GM12878 (cell line): Measurements from ENCODE around the gene KIRREL2. TPM values are rescaled to one million over a fixed set of nuclear protein-coding genes. Genes with fewer than 3 reads are reported as not detected.

Experiments used
- ATAC-seq: fragments of 200-7000 bp; cut with Tn5 transposase; 3 replicates; pipeline ENCODE4 v1.9.1; 2020; ENCODE audit warnings: mild to moderate bottlenecking, moderate library complexity
- BruUV-seq: library from RNA; stranded (reverse); fragments of 400-500 nt; replicated peaks from 2 replicates; lab custom pipeline; 2021; lab: Mats Ljungman, UMichigan
- CTCF ChIA-PET: fragments of 300-600 bp; sonication (Branson Sonifier 250); formaldehyde crosslinking; extraction: SDS; loops from one replicate; lab custom pipeline; 2021; ENCODE audit warnings: inconsistent platforms; lab: Yijun Ruan, JAX
- POLR2A ChIA-PET: fragments of 350-600 bp; formaldehyde crosslinking; extraction: SDS; loops from one replicate; lab custom pipeline; 2021; ENCODE audit warnings: inconsistent platforms; lab: Charles Lee
- RAD21 ChIA-PET: fragments of 300-600 bp; sonication (Branson Sonifier 250); formaldehyde crosslinking; loops from one replicate; lab custom pipeline; 2023; ENCODE audit warnings: antibody characterized with exemption; ENCODE audit not compliant: unreplicated experiment; lab: Charles Lee
- SMC1A ChIA-PET: fragments of 300-600 bp; sonication (Branson Sonifier 250); formaldehyde crosslinking; loops from one replicate; lab custom pipeline; 2023; ENCODE audit not compliant: unreplicated experiment, uncharacterized antibody; lab: Charles Lee
- DNase-seq: peaks from one replicate; pipeline ENCODE4 v3.0.0-alpha.2; 2011; ENCODE audit warnings: low read depth, low spot score
- FAIRE-seq: peaks from 3 replicates; lab custom pipeline; 2011; peaks lifted over from hg19 to GRCh38; lab: Jason Lieb, UNC
- H2AFZ ChIP-seq: 2 replicates; pipeline ENCODE4 v1.6.0; 2011; ENCODE audit warnings: low read depth, low read length, control low read depth; ENCODE audit not compliant: control insufficient read depth
- H3K27ac ChIP-seq: 2 replicates; pipeline ENCODE4 v1.5.1; 2011; ENCODE audit warnings: control low read depth; ENCODE audit not compliant: control insufficient read depth, insufficient read depth
- H3K27me3 ChIP-seq, 2 experiments: replicated peaks in 1 of 2; 2 replicates each; pipeline versions ENCODE4 v1.6.0 to v1.6.1; 2011; ENCODE audit warnings: low read length in 1 of 2; ENCODE audit not compliant: control insufficient read depth in 2 of 2, insufficient read depth in 2 of 2
- H3K36me3 ChIP-seq, 2 experiments: 2 replicates each; pipeline ENCODE4 v1.5.1; 2011; ENCODE audit warnings: low read length in 1 of 2; ENCODE audit not compliant: control insufficient read depth in 2 of 2, insufficient read depth in 2 of 2
- H3K4me1 ChIP-seq: 2 replicates; pipeline ENCODE4 v1.6.1; 2011; ENCODE audit warnings: mild to moderate bottlenecking, low read length, moderate library complexity, mixed read lengths; ENCODE audit not compliant: control insufficient read depth, insufficient read depth
- H3K4me2 ChIP-seq: 2 replicates; pipeline ENCODE4 v1.6.0; 2011; ENCODE audit warnings: control low read depth; ENCODE audit not compliant: control insufficient read depth, insufficient read depth
- H3K4me3 ChIP-seq: fragments of 200-600 bp; sonication (generic); 2 replicates; pipeline ENCODE4 v1.5.1; 2016
- H3K79me2 ChIP-seq: 2 replicates; pipeline ENCODE4 v1.6.0; 2011; ENCODE audit warnings: low read length; ENCODE audit not compliant: control insufficient read depth, insufficient read depth
- H3K9ac ChIP-seq: 2 replicates; pipeline ENCODE4 v1.8.0; 2011; ENCODE audit warnings: low read length, control low read depth, mixed read lengths; ENCODE audit not compliant: control insufficient read depth, insufficient read depth
- H3K9me3 ChIP-seq: replicated peaks from 3 replicates; pipeline ENCODE4 v1.5.1; 2011; ENCODE audit warnings: mild to moderate bottlenecking, low read length; ENCODE audit not compliant: control insufficient read depth, insufficient read depth
- H4K20me1 ChIP-seq: 2 replicates; pipeline ENCODE4 v1.6.0; 2011; ENCODE audit not compliant: control insufficient read depth, insufficient read depth
- DPF2 ChIP-seq: fragments of 450-650 bp; IDR thresholded peaks from 2 replicates; pipeline ENCODE4 v1.6.1; 2017; ENCODE audit warnings: mild to moderate bottlenecking
- GABPA ChIP-seq: IDR thresholded peaks from 2 replicates; pipeline ENCODE4 v1.6.1; 2014; ENCODE audit warnings: antibody characterized with exemption, low read depth, mild to moderate bottlenecking, inconsistent platforms
- IKZF2 ChIP-seq, 2 experiments: fragments of 450-650 bp; IDR thresholded peaks; 2 replicates each; pipeline ENCODE4 v1.6.1; 2017; ENCODE audit warnings: mild to moderate bottlenecking in 2 of 2, moderate library complexity in 2 of 2
- KAT2A ChIP-seq: conservative IDR thresholded peaks from 2 replicates; pipeline ENCODE4 v1.6.1; 2011; ENCODE audit warnings: low read depth, low read length; ENCODE audit not compliant: control insufficient read depth
- MTA2 ChIP-seq: fragments of 450-650 bp; IDR thresholded peaks from 2 replicates; pipeline ENCODE4 v1.6.1; 2016; ENCODE audit warnings: low read depth, mild to moderate bottlenecking, moderate library complexity
- MYB ChIP-seq: fragments of 150-350 bp; IDR thresholded peaks from 2 replicates; pipeline ENCODE4 v1.6.1; 2014; ENCODE audit warnings: mild to moderate bottlenecking, low read depth, low read length, borderline replicate concordance
- NFXL1 ChIP-seq: fragments of 450-650 bp; IDR thresholded peaks from 2 replicates; pipeline ENCODE4 v1.6.1; 2017; ENCODE audit warnings: antibody characterized with exemption, mild to moderate bottlenecking, borderline replicate concordance
- PML ChIP-seq: IDR thresholded peaks from 2 replicates; pipeline ENCODE4 v1.6.1; 2012; ENCODE audit warnings: low read length, inconsistent platforms
- RFX5 ChIP-seq: IDR thresholded peaks from 2 replicates; pipeline ENCODE4 v1.6.1; 2011; ENCODE audit warnings: low read depth, low read length, improper control_type of control experiment
- SMAD5 ChIP-seq: IDR thresholded peaks from 2 replicates; pipeline ENCODE4 v1.6.1; 2016; ENCODE audit warnings: antibody characterized with exemption, low read depth
- TAF1 ChIP-seq: IDR thresholded peaks from 2 replicates; pipeline ENCODE4 v1.6.1; 2011; ENCODE audit warnings: mild to moderate bottlenecking, low read depth, low read length, borderline replicate concordance
- TBL1XR1 ChIP-seq: IDR thresholded peaks from 2 replicates; pipeline ENCODE4 v1.6.1; 2012; ENCODE audit warnings: low read depth, low read length, improper control_type of control experiment
- WGBS: methylation state at CpG from one replicate; pipeline ENCODE4 v1.1.6; 2016; ENCODE audit warnings: low lambda C conversion rate; ENCODE audit not compliant: insufficient replicate concordance, insufficient coverage; ENCODE audit errors: missing lambda C conversion rate; 5-methylcytosine and 5-hydroxymethylcytosine counted together
- in situ Hi-C: fragments of 300-500 bp; cut with MboI; formaldehyde crosslinking; loops from 9 replicates; pipeline ENCODE4 v1.14.3; 2018; ENCODE audit warnings: mixed read lengths
- intact Hi-C: fragments of 100-400 bp; cut with micrococcal nuclease; formaldehyde crosslinking; loops from one replicate; pipeline ENCODE4 v1.14.2; 2022; ENCODE audit not compliant: unreplicated experiment
- polyA plus RNA-seq, 11 experiments: library from polyadenylated mRNA; depleted of rRNA in 4 of 11; unstranded in 6 of 11; stranded (reverse) in 5 of 11; fragments of >200 nt; fragmentation: Nextera tagmentation in 4 of 11; fragmentation: Illumina TruSeq in 1 of 11; extraction: Ambion mirVana in 4 of 11; extraction: Trizol in 1 of 11; gene quantifications; 1 replicate in 1 of 11; 2 replicates in 10 of 11; pipeline versions ENCODE4 v1.2.1 to v1.2.3, GENCODE V29; 2011 to 2016; ENCODE audit warnings: inconsistent platforms in 2 of 11, missing spikeins in 2 of 11, low read depth in 1 of 11
- total RNA-seq, 4 experiments: library from RNA; depleted of rRNA in 3 of 4; stranded (reverse); fragments of >200 nt in 3 of 4; fragmentation: Illumina TruSeq in 1 of 4; extraction: Trizol in 1 of 4; gene quantifications; 2 replicates each; pipeline versions ENCODE4 v1.2.1 to v1.2.3, GENCODE V29; 2013 to 2021
- TF ChIP-seq, protein P1 (sequence below): fragments of 450-650 bp; IDR thresholded peaks from 2 replicates; pipeline ENCODE4 v1.6.1; 2017; ENCODE audit warnings: borderline replicate concordance
- TF ChIP-seq, protein P2 (sequence below): fragments of 450-650 bp; formaldehyde crosslinking; IDR thresholded peaks from 2 replicates; pipeline ENCODE4 v1.4.0; 2022; ENCODE audit warnings: mild to moderate bottlenecking, moderate library complexity
- TF ChIP-seq, protein P3 (sequence below): fragments of 150-350 bp; IDR thresholded peaks from 2 replicates; pipeline ENCODE4 v1.6.1; 2016; ENCODE audit warnings: low read depth, low read length
- TF ChIP-seq, protein P4 (sequence below): IDR thresholded peaks from 2 replicates; pipeline ENCODE4 v1.6.1; 2011; ENCODE audit warnings: mild to moderate bottlenecking, low read depth, low read length, moderate library complexity; ENCODE audit not compliant: insufficient replicate concordance

KIRREL2 gene
- total and polyA plus RNA-seq, 10 of the 15 experiments (the other 5 are each of a cell fraction or from before 2014, with no cell fraction given): 0.03 to 0.06 TPM; not detected in 8

DNA sequence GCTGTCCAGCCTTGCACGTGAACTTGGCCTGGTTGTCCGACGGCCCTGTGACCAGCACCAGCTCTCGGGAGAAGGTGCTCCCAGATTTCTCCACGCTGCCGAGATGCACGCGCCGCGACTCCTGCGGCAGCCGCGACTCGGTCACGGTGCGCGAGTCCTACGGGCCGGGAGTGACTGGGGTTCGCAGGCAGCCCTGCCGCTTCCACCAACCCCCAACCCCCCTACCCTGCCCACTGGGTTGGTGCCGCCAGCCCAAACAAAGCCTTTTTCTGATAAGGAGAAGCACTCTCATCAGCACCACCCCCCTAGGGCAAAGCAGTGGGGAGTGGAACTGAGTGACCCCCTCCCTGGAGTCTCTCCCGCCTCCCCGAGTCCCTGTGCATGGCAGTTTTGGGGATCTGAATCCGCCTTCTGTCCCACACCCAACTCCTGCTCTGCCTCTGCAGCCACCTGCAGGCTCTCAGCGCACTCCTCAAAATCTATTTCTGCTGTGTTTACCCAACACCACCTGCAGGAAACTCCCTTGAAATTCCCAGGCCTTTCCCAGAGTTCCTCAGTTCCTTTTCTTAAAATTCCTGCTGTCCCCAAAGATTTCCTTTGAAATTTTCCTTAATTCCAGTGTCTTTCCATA lies 10.6 kb upstream of the KIRREL2 start:
- Histone ChIP-seq H3K79me2 (no peaks in the 10 kb centered on the region), H3K4me2 (no peak overlapping the region), H3K36me3 (no peaks in the 10 kb centered on the region), H3K27me3 (peaks cover 3 to 5% of the 10 kb centered on the region in 2 experiments; a peak in 3 of 4 replicates), H3K4me1 (no peaks in the 10 kb centered on the region), H3K4me3 (no peak overlapping the region), H2AFZ (no peak overlapping the region), H3K9me3 (no peaks in the 10 kb centered on the region; the same call in 2 of the 3 replicates), H4K20me1 (no peaks in the 10 kb centered on the region), H3K27ac (no peak overlapping the region), H3K9ac (no peak overlapping the region)
- ChIA-PET RAD21 (no interaction called here), SMC1A (no interaction called here), POLR2A (no interaction called here), CTCF (no interaction called here)
- 21% methylated on average over 26 of the region's 26 CpGs for WGBS
- no peak for DNase-seq
- in situ Hi-C loops (no loop called here), intact Hi-C loops (no loop called here)
- no peak; the same call in 2 of the 3 replicates for ATAC-seq
- FAIRE-seq: no peak
- no TSS peak for BruUV-seq
- TF ChIP-seq MYB (no peak), TBL1XR1 (no peak), TAF1 (no peak), SMAD5 (no peak), NFXL1 (no peak), KAT2A (no peak), RFX5 (no peak), GABPA (no peak), MTA2 (no peak), DPF2 (no peak), IKZF2 (IDR thresholded peaks at IDR 0.05) (no peak), PML (no peak)
- TF ChIP-seq, protein P1, sequence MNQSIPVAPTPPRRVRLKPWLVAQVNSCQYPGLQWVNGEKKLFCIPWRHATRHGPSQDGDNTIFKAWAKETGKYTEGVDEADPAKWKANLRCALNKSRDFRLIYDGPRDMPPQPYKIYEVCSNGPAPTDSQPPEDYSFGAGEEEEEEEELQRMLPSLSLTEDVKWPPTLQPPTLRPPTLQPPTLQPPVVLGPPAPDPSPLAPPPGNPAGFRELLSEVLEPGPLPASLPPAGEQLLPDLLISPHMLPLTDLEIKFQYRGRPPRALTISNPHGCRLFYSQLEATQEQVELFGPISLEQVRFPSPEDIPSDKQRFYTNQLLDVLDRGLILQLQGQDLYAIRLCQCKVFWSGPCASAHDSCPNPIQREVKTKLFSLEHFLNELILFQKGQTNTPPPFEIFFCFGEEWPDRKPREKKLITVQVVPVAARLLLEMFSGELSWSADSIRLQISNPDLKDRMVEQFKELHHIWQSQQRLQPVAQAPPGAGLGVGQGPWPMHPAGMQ: no peak
- TF ChIP-seq, protein P2, sequence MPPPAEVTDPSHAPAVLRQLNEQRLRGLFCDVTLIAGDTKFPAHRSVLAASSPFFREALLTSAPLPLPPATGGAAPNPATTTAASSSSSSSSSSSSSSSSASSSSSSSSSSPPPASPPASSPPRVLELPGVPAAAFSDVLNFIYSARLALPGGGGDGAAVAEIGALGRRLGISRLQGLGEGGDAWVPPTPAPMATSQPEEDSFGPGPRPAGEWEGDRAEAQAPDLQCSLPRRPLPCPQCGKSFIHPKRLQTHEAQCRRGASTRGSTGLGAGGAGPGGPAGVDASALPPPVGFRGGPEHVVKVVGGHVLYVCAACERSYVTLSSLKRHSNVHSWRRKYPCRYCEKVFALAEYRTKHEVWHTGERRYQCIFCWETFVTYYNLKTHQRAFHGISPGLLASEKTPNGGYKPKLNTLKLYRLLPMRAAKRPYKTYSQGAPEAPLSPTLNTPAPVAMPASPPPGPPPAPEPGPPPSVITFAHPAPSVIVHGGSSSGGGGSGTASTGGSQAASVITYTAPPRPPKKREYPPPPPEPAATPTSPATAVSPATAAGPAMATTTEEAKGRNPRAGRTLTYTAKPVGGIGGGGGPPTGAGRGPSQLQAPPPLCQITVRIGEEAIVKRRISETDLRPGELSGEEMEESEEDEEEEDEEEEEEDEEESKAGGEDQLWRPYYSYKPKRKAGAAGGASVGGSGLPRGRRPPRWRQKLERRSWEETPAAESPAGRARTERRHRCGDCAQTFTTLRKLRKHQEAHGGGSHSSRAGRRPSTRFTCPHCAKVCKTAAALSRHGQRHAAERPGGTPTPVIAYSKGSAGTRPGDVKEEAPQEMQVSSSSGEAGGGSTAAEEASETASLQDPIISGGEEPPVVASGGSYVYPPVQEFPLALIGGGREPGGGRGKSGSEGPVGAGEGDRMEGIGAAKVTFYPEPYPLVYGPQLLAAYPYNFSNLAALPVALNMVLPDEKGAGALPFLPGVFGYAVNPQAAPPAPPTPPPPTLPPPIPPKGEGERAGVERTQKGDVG (CRISPR knock-in tag): no peak
- TF ChIP-seq, protein P3, sequence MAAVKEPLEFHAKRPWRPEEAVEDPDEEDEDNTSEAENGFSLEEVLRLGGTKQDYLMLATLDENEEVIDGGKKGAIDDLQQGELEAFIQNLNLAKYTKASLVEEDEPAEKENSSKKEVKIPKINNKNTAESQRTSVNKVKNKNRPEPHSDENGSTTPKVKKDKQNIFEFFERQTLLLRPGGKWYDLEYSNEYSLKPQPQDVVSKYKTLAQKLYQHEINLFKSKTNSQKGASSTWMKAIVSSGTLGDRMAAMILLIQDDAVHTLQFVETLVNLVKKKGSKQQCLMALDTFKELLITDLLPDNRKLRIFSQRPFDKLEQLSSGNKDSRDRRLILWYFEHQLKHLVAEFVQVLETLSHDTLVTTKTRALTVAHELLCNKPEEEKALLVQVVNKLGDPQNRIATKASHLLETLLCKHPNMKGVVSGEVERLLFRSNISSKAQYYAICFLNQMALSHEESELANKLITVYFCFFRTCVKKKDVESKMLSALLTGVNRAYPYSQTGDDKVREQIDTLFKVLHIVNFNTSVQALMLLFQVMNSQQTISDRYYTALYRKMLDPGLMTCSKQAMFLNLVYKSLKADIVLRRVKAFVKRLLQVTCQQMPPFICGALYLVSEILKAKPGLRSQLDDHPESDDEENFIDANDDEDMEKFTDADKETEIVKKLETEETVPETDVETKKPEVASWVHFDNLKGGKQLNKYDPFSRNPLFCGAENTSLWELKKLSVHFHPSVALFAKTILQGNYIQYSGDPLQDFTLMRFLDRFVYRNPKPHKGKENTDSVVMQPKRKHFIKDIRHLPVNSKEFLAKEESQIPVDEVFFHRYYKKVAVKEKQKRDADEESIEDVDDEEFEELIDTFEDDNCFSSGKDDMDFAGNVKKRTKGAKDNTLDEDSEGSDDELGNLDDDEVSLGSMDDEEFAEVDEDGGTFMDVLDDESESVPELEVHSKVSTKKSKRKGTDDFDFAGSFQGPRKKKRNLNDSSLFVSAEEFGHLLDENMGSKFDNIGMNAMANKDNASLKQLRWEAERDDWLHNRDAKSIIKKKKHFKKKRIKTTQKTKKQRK: no peak
- TF ChIP-seq, protein P4, sequence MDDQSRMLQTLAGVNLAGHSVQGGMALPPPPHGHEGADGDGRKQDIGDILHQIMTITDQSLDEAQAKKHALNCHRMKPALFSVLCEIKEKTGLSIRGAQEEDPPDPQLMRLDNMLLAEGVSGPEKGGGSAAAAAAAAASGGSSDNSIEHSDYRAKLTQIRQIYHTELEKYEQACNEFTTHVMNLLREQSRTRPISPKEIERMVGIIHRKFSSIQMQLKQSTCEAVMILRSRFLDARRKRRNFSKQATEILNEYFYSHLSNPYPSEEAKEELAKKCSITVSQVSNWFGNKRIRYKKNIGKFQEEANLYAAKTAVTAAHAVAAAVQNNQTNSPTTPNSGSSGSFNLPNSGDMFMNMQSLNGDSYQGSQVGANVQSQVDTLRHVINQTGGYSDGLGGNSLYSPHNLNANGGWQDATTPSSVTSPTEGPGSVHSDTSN: no peak
